Anterior cingulate cortex (tissue), 58 donors: ENCODE data around the gene GSTM3.
"Not testable (repeated sequence)": the region's sequence is repeated elsewhere in the genome, so short reads cannot be mapped to it uniquely, and the experiment has no call there.

Experiments used
- DNase-seq, 58 donors: peaks; one replicate each; lab custom pipeline; 2025; lab: John Stamatoyannopoulos, UW

GSTM3 gene

GRCh38 chr1:109732390-109732881 is 8.4 kb downstream of the GSTM3 start:
- no peak for DNase-seq

GRCh38 chr1:109730666-109731065 is 10.2 kb downstream of the GSTM3 start:
- DNase-seq: no peak

- DNase-seq: no peak
These were observed 12.0 kb downstream of the GSTM3 start for GRCh38 chr1:109728870-109729269.

GRCh38 chr1:109726728-109727373 is 14.0 kb downstream of the GSTM3 start:
- DNase-seq: no peak

- no peak for DNase-seq
These were observed 14.8 kb downstream of the GSTM3 start for GRCh38 chr1:109726007-109726406.

- no peak for DNase-seq
These were observed 15.3 kb downstream of the GSTM3 start for GRCh38 chr1:109725510-109725909.

- DNase-seq: no peak
These were observed 15.9 kb downstream of the GSTM3 start for GRCh38 chr1:109724933-109725332.

GRCh38 chr1:109722908-109723691 is 17.7 kb downstream of the GSTM3 start:
- DNase-seq: no peak

GRCh38 chr1:109721971-109722370 is 18.9 kb downstream of the GSTM3 start:
- no peak for DNase-seq

GRCh38 chr1:109721042-109721441 is 19.8 kb downstream of the GSTM3 start:
- no peak for DNase-seq

GRCh38 chr1:109719337-109719837 is 21.5 kb downstream of the GSTM3 start:
- no peak for DNase-seq

- DNase-seq: no peak
These were observed 22.3 kb downstream of the GSTM3 start for GRCh38 chr1:109718495-109718894.

- DNase-seq: no peak
These were observed 23.1 kb downstream of the GSTM3 start for GRCh38 chr1:109717729-109718128.

- no peak for DNase-seq
These were observed 24.2 kb downstream of the GSTM3 start for GRCh38 chr1:109716570-109717090.

GRCh38 chr1:109716121-109716520 is 24.7 kb downstream of the GSTM3 start:
- peak in 1 of 58 donors; percentile 29 for DNase-seq

GRCh38 chr1:109714661-109715372 is 26.0 kb downstream of the GSTM3 start:
- no peak for DNase-seq

GRCh38 chr1:109713636-109714035 is 27.2 kb downstream of the GSTM3 start:
- DNase-seq: no peak

- DNase-seq: no peak
These were observed 28.4 kb downstream of the GSTM3 start for GRCh38 chr1:109712321-109712864.

GRCh38 chr1:109711593-109712320 is 29.1 kb downstream of the GSTM3 start, which contains the start of gene GSTM5:
Gene GSTM5, plus strand, starts transcription at chr1:109712251. Its CDS starts 62 bp downstream, at chr1:109712313.
- DNase-seq: not testable (repeated sequence)

- DNase-seq: not testable (repeated sequence)
These were observed 31.0 kb downstream of the GSTM3 start for GRCh38 chr1:109709822-109710221.
